Measurements from ENCODE around the gene PAMR1.

GRCh38 chr11:35418282-35419183 is 106.9 kb downstream of the PAMR1 start:
- no peak for TF ChIP-seq CTCF (conservative IDR thresholded peaks at IDR 0.05; ENCODE audit: low read length)
- no peak for TF ChIP-seq EZH2phosphoT487 (IDR thresholded peaks at IDR 0.05; ENCODE audit: borderline replicate concordance)

All from Loucy (cell line).